Esophagus muscularis mucosa (tissue), 4 donors: ENCODE measurements around the gene NSD1. TPM values are rescaled to one million over a fixed set of nuclear protein-coding genes. Genes with fewer than 3 reads are reported as not detected.

Source experiments
- DNase-seq: peaks from one replicate; pipeline ENCODE4 v3.0.0-alpha.2; 2017; ENCODE audit errors: extremely low spot score
- H3K27ac ChIP-seq, 4 donors: fragments of 200-600 bp; sonication (generic); replicated peaks in 1 of 4; 1 replicate in 3 of 4; 2 replicates in 1 of 4; pipeline ENCODE4 v1.5.1; 2016 to 2019; ENCODE audit warnings: mild to moderate bottlenecking in 1 of 4
- H3K27me3 ChIP-seq, 4 donors: fragments of 200-600 bp; sonication (generic); one replicate each; pipeline versions ENCODE4 v1.5.1 to v1.6.0; 2016 to 2019
- H3K36me3 ChIP-seq, 4 donors: fragments of 200-600 bp; sonication (generic); one replicate each; pipeline ENCODE4 v1.5.1; 2016 to 2019
- H3K4me1 ChIP-seq, 4 donors: fragments of 200-600 bp; sonication (generic); one replicate each; pipeline ENCODE4 v1.5.1; 2016 to 2019
- H3K4me3 ChIP-seq, 4 donors: fragments of 200-600 bp; sonication (generic); 1 replicate in 2 of 4; 2 replicates in 2 of 4; pipeline ENCODE4 v1.5.1; 2016 to 2019; ENCODE audit warnings: mild to moderate bottlenecking in 4 of 4, moderate library complexity in 1 of 4
- H3K9me3 ChIP-seq, 4 donors: fragments of 200-600 bp; sonication (generic); 1 replicate in 3 of 4; 2 replicates in 1 of 4; pipeline ENCODE4 v1.5.1; 2016 to 2019
- EP300 ChIP-seq: sonication (generic); formaldehyde crosslinking; IDR thresholded peaks from one replicate; pipeline ENCODE4 v1.6.1; 2017; ENCODE audit warnings: antibody characterized with exemption
- POLR2A ChIP-seq: fragments of 450-650 bp; IDR thresholded peaks from one replicate; pipeline ENCODE4 v1.6.1; 2017; ENCODE audit warnings: antibody characterized with exemption, moderate library complexity, mild to moderate bottlenecking, low read depth
- POLR2AphosphoS5 ChIP-seq, 2 donors: sonication (generic); formaldehyde crosslinking; IDR thresholded peaks; one replicate each; pipeline ENCODE4 v1.6.1; 2017; ENCODE audit warnings: antibody characterized with exemption in 2 of 2
- whole genome bisulfite sequencing: methylation state at CpG from one replicate; pipeline ENCODE4 v1.1.5; 2018; 5-methylcytosine and 5-hydroxymethylcytosine counted together
- intact Hi-C: fragments of 100-400 bp; cut with DNase I; formaldehyde crosslinking; loops from one replicate; pipeline ENCODE4 v1.15.1; 2023
- total RNA-seq, 4 donors: library from RNA; depleted of rRNA; stranded (reverse); fragments of >200 nt; gene quantifications; one replicate each; pipeline versions ENCODE4 v1.1.0 to v1.2.1, GENCODE V29; 2016
- TF ChIP-seq, protein P1 (sequence below), 3 experiments: fragments of 200-600 bp in 2 of 3; fragments of 450-650 bp in 1 of 3; sonication (generic) in 2 of 3; IDR thresholded peaks; one replicate each; pipeline ENCODE4 v1.5.1; 2017 to 2019; ENCODE audit warnings: antibody characterized with exemption in 3 of 3, mild to moderate bottlenecking in 2 of 3, moderate library complexity in 1 of 3

NSD1 gene
- total RNA-seq, 4 donors from 2014 or later = 35.1 to 47.9 (median 43.7) TPM

DNA sequence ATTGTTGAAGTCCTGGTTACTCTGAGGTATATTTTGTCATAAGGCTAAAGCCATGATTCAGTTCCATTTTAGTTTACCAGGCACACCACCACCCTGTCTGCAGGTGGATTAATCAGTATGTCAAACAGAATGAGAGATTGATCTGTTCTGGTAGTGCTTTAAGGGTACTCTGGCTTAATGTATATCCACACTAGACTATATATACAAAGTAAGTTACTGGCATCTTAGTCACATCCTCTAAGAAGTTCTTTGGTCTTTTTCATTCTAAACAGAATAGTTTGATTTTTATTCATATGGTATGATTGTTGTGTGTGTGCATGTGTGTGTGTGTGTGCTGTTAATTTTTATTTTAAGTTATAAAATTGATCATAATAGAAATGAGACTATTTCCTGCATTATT lies 108.2 kb downstream of the NSD1 start:
- intact Hi-C loops = no loop called here
- H3K27ac ChIP-seq = no peak overlapping the region
- no peaks in the 10 kb centered on the region for H3K4me1 ChIP-seq
- H3K9me3 ChIP-seq = no peaks in the 10 kb centered on the region
- peaks cover 14 to 92% (median 54%) of the 10 kb centered on the region in 4 donors for H3K36me3 ChIP-seq
- no peak overlapping the region for H3K4me3 ChIP-seq
- TF ChIP-seq POLR2AphosphoS5 (IDR thresholded peaks at IDR 0.05) (no peak), EP300 (no peak), POLR2A (no peak)
- TF ChIP-seq, protein P1, sequence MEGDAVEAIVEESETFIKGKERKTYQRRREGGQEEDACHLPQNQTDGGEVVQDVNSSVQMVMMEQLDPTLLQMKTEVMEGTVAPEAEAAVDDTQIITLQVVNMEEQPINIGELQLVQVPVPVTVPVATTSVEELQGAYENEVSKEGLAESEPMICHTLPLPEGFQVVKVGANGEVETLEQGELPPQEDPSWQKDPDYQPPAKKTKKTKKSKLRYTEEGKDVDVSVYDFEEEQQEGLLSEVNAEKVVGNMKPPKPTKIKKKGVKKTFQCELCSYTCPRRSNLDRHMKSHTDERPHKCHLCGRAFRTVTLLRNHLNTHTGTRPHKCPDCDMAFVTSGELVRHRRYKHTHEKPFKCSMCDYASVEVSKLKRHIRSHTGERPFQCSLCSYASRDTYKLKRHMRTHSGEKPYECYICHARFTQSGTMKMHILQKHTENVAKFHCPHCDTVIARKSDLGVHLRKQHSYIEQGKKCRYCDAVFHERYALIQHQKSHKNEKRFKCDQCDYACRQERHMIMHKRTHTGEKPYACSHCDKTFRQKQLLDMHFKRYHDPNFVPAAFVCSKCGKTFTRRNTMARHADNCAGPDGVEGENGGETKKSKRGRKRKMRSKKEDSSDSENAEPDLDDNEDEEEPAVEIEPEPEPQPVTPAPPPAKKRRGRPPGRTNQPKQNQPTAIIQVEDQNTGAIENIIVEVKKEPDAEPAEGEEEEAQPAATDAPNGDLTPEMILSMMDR (IDR thresholded peaks at IDR 0.05) = no peak
- DNase-seq = no peak
- no peaks in the 10 kb centered on the region for H3K27me3 ChIP-seq

DNA sequence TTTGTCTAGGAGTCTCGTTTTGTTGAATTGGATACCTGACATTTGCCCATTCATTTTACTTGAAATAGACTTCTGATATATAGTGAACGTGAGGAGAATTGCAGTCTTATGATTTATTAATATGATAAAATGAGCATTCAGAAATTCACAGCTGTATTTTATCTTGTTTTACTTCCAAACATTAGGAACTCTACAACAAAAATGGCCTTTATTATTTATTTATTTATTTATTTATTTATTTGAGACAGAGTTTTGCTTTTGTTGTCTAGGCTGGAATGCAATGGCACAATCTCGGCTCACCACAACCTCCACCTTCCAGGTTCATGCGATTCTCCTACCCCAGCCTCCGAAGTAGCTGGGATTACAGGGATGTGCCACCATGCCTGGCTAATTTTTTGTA lies 108.7 kb downstream of the NSD1 start:
- intact Hi-C loops = no loop called here
- DNase-seq = no peak
- H3K4me3 ChIP-seq = no peak overlapping the region
- H3K27ac ChIP-seq = no peak overlapping the region
- H3K4me1 ChIP-seq = no peaks in the 10 kb centered on the region
- no peaks in the 10 kb centered on the region for H3K9me3 ChIP-seq
- TF ChIP-seq POLR2A (no peak), EP300 (no peak), POLR2AphosphoS5 (IDR thresholded peaks at IDR 0.05) (no peak)
- TF ChIP-seq, protein P1 (IDR thresholded peaks at IDR 0.05) = no peak
- H3K36me3 ChIP-seq = peaks cover 17 to 92% (median 56%) of the 10 kb centered on the region in 4 donors
- WGBS = 87% methylated on average over 5 of the region's 5 CpGs
- H3K27me3 ChIP-seq = no peaks in the 10 kb centered on the region

DNA sequence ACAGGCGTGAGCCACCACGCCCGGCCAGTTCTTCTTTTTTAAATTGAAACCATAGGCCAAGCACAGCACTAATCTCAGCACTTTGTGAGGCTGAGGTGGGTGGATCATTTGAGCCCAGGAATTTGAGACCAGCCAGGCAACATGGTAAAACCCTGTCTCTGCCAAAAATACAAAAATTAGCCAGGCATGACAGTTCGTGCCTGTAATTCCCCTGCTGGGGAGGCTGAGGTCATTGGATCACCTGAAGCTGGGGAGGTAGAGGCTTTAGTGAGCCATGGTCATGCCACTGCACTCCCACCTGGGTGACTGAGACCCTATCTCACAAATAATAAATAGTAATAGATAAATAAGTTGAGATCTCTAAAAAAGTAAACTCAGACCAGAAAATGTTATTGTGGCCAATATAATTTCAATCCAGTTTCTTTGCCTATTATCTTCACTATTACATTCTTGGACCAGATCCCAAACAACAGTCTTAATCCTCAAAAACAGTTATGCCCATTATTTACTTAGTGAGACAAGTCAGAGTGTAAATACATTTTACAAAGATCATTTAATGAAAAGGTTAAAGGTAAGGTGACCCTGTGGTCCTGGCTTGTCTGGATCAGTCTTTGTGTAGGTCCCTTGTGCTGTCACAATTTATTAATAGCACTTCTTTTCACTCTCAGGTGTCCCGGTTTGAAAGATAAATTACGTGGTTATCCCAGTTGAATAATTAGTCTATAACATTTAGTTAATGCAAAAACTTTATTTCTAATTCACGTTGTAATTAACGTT lies 116.4 kb downstream of the NSD1 start:
- H3K9me3 ChIP-seq = no peaks in the 10 kb centered on the region
- H3K36me3 ChIP-seq = peaks cover 37 to 95% (median 72%) of the 10 kb centered on the region in 4 donors
- TF ChIP-seq POLR2A (no peak), POLR2AphosphoS5 (IDR thresholded peaks at IDR 0.05) (no peak), EP300 (no peak)
- TF ChIP-seq, protein P1 (IDR thresholded peaks at IDR 0.05) = no peak
- 88% methylated on average over 8 of the region's 8 CpGs for WGBS
- no peaks in the 10 kb centered on the region for H3K27me3 ChIP-seq
- intact Hi-C loops = no loop called here
- no peak overlapping the region for H3K4me3 ChIP-seq
- no peak for DNase-seq
- no peak overlapping the region for H3K27ac ChIP-seq
- no peaks in the 10 kb centered on the region for H3K4me1 ChIP-seq

DNA sequence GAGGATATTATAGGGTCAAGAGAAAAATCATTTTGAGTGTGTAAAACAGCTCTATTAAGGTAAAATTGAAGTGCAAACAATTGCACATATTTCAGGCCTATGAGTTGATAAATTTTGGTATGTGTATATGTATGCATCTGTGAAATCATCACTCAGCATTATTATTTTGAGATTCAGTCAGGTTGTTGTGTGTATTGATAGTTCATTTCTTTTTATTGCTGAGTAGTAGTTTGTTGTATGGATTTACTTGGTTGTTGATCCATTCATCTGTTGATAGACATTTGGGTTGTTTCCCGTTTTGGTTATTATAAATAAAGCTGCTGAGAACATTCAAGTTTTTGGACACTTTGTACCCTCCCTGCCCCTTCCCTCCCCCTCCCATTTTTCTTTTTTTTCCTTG lies 119.7 kb downstream of the NSD1 start:
- H3K4me1 ChIP-seq = no peaks in the 10 kb centered on the region
- 78% methylated on average over 1 of the region's 1 CpG for WGBS
- H3K27me3 ChIP-seq = no peaks in the 10 kb centered on the region
- TF ChIP-seq EP300 = no peak
- TF ChIP-seq POLR2A = no peak
- TF ChIP-seq, protein P1 (IDR thresholded peaks at IDR 0.05) = no peak
- TF ChIP-seq POLR2AphosphoS5 (IDR thresholded peaks at IDR 0.05) = no peak
- no peak for DNase-seq
- H3K9me3 ChIP-seq = no peaks in the 10 kb centered on the region
- no peak overlapping the region for H3K4me3 ChIP-seq
- H3K27ac ChIP-seq = no peak overlapping the region
- intact Hi-C loops = no loop called here
- H3K36me3 ChIP-seq = peaks cover 30 to 97% (median 75%) of the 10 kb centered on the region in 4 donors
